Mesangial cell (primary cell): ENCODE measurements around the gene JMY. TPM values are rescaled to one million over a fixed set of nuclear protein-coding genes. Genes with fewer than 3 reads are reported as not detected.

Experiments
- total RNA-seq: library from RNA; depleted of rRNA; stranded (reverse); fragments of >200 nt; gene quantifications from 2 replicates; pipeline ENCODE4 v1.2.3, GENCODE V29; 2015

JMY gene, protein sequence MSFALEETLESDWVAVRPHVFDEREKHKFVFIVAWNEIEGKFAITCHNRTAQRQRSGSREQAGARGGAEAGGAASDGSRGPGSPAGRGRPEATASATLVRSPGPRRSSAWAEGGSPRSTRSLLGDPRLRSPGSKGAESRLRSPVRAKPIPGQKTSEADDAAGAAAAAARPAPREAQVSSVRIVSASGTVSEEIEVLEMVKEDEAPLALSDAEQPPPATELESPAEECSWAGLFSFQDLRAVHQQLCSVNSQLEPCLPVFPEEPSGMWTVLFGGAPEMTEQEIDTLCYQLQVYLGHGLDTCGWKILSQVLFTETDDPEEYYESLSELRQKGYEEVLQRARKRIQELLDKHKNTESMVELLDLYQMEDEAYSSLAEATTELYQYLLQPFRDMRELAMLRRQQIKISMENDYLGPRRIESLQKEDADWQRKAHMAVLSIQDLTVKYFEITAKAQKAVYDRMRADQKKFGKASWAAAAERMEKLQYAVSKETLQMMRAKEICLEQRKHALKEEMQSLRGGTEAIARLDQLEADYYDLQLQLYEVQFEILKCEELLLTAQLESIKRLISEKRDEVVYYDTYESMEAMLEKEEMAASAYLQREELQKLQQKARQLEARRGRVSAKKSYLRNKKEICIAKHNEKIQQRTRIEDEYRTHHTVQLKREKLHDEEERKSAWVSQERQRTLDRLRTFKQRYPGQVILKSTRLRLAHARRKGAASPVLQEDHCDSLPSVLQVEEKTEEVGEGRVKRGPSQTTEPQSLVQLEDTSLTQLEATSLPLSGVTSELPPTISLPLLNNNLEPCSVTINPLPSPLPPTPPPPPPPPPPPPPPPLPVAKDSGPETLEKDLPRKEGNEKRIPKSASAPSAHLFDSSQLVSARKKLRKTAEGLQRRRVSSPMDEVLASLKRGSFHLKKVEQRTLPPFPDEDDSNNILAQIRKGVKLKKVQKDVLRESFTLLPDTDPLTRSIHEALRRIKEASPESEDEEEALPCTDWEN
- total RNA-seq = 2.6 and 9.8 TPM in 2 replicates

GRCh38 chr5:79235634-79236361, at the start of gene JMY:
Gene JMY, plus strand, starts transcription at chr5:79236131. Its CDS starts 520 bp downstream, at chr5:79236651.

Other genes starting within 250 kb of the JMY start
- gene DMGDH, start 166.5 kb upstream of the JMY start, total RNA-seq = 0.33 and 3.3 TPM in 2 replicates
- 0.98 and 4.2 TPM in 2 replicates for gene BHMT2, start 166.4 kb upstream of the JMY start, total RNA-seq
- gene BHMT, start 124.3 kb upstream of the JMY start, total RNA-seq = 1.1 and 5.8 TPM in 2 replicates